SK-N-SH treated with all-trans-retinoic acid at 6 μM for 48 hours (cell line): ENCODE measurements around the gene FAM171A1.

Source experiments
- CREB5 ChIP-seq: fragments of 250-450 bp; sonication (Bioruptor Pico); IDR thresholded peaks from 2 replicates; pipeline ENCODE4 v1.5.1; 2020; ENCODE audit warnings: low read depth, mild to moderate bottlenecking, moderate library complexity
- CSDC2 ChIP-seq: fragments of 250-450 bp; sonication (Bioruptor Pico); IDR thresholded peaks from 2 replicates; pipeline ENCODE4 v1.5.0; 2020; ENCODE audit warnings: mild to moderate bottlenecking, moderate library complexity
- GLIS3 ChIP-seq: fragments of 250-450 bp; sonication (Bioruptor Pico); IDR thresholded peaks from 2 replicates; pipeline ENCODE4 v1.5.0; 2020; ENCODE audit warnings: mild to moderate bottlenecking, moderate library complexity
- ISL1 ChIP-seq: fragments of 250-450 bp; sonication (Bioruptor Pico); IDR thresholded peaks from 2 replicates; pipeline ENCODE4 v2.1.2; 2022; ENCODE audit warnings: mild to moderate bottlenecking, moderate library complexity
- OSR1 ChIP-seq: fragments of 250-450 bp; sonication (Bioruptor Pico); IDR thresholded peaks from 2 replicates; pipeline ENCODE4 v1.8.0; 2022; ENCODE audit warnings: moderate library complexity, mild to moderate bottlenecking, inconsistent platforms
- PPARA ChIP-seq: fragments of 250-450 bp; sonication (Bioruptor Pico); IDR thresholded peaks from 2 replicates; pipeline ENCODE4 v1.5.0; 2020; ENCODE audit warnings: mild to moderate bottlenecking, borderline replicate concordance
- RARB ChIP-seq: fragments of 250-450 bp; sonication (Bioruptor Pico); IDR thresholded peaks from 2 replicates; pipeline ENCODE4 v1.8.0; 2021; ENCODE audit warnings: mild to moderate bottlenecking, moderate library complexity
- SNAI2 ChIP-seq: fragments of 250-450 bp; sonication (Bioruptor Pico); IDR thresholded peaks from 2 replicates; pipeline ENCODE4 v1.5.0; 2020; ENCODE audit warnings: mild to moderate bottlenecking, moderate library complexity
- TOX ChIP-seq: fragments of 250-450 bp; sonication (Bioruptor Pico); IDR thresholded peaks from 2 replicates; pipeline ENCODE4 v1.8.0; 2021; ENCODE audit warnings: mild to moderate bottlenecking, moderate library complexity, borderline replicate concordance
- ZFP30 ChIP-seq: fragments of 450-650 bp; formaldehyde crosslinking; IDR thresholded peaks from 2 replicates; pipeline ENCODE4 v1.5.0; 2022; ENCODE audit warnings: mild to moderate bottlenecking, moderate library complexity
- ZNF565 ChIP-seq: fragments of 450-650 bp; formaldehyde crosslinking; conservative IDR thresholded peaks from 2 replicates; pipeline ENCODE4 v1.5.0; 2020; ENCODE audit warnings: low read depth, mild to moderate bottlenecking, moderate library complexity
- TF ChIP-seq, protein P1 (sequence below): fragments of 250-450 bp; sonication (Bioruptor Pico); IDR thresholded peaks from 2 replicates; pipeline ENCODE4 v1.8.0; 2021; ENCODE audit warnings: low read depth, mild to moderate bottlenecking, moderate library complexity, borderline replicate concordance
- TF ChIP-seq, protein P2 (sequence below): fragments of 250-450 bp; sonication (Bioruptor Pico); IDR thresholded peaks from 2 replicates; pipeline ENCODE4 v1.8.0; 2020; ENCODE audit warnings: mild to moderate bottlenecking, moderate library complexity, borderline replicate concordance

GRCh38 chr10:15202639-15203038 lies 168.4 kb downstream of the FAM171A1 start:
- TF ChIP-seq SNAI2 (CRISPR knock-in tag) (no peak), ZFP30 (CRISPR knock-in tag) (no peak), TOX (CRISPR knock-in tag) (no peak), OSR1 (no peak), PPARA (CRISPR knock-in tag) (no peak), GLIS3 (CRISPR knock-in tag) (no peak), CREB5 (no peak), CSDC2 (CRISPR knock-in tag) (no peak), RARB (no peak), ISL1 (no peak), ZNF565 (CRISPR knock-in tag) (no peak)
- TF ChIP-seq, protein P1, sequence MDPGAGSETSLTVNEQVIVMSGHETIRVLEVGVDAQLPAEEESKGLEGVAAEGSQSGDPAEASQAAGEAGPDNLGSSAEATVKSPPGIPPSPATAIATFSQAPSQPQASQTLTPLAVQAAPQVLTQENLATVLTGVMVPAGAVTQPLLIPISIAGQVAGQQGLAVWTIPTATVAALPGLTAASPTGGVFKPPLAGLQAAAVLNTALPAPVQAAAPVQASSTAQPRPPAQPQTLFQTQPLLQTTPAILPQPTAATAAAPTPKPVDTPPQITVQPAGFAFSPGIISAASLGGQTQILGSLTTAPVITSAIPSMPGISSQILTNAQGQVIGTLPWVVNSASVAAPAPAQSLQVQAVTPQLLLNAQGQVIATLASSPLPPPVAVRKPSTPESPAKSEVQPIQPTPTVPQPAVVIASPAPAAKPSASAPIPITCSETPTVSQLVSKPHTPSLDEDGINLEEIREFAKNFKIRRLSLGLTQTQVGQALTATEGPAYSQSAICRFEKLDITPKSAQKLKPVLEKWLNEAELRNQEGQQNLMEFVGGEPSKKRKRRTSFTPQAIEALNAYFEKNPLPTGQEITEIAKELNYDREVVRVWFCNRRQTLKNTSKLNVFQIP (CRISPR knock-in tag), result no peak
- TF ChIP-seq, protein P2, sequence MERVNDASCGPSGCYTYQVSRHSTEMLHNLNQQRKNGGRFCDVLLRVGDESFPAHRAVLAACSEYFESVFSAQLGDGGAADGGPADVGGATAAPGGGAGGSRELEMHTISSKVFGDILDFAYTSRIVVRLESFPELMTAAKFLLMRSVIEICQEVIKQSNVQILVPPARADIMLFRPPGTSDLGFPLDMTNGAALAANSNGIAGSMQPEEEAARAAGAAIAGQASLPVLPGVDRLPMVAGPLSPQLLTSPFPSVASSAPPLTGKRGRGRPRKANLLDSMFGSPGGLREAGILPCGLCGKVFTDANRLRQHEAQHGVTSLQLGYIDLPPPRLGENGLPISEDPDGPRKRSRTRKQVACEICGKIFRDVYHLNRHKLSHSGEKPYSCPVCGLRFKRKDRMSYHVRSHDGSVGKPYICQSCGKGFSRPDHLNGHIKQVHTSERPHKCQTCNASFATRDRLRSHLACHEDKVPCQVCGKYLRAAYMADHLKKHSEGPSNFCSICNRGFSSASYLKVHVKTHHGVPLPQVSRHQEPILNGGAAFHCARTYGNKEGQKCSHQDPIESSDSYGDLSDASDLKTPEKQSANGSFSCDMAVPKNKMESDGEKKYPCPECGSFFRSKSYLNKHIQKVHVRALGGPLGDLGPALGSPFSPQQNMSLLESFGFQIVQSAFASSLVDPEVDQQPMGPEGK (CRISPR knock-in tag), result no peak
